ENCODE measurements around the gene CD36. TPM values are rescaled to one million over a fixed set of nuclear protein-coding genes. Genes with fewer than 3 reads are reported as not detected.

Gene CD36
- total RNA-seq, 6 experiments from 2014 or later: 14.0 to 73.8 (median 34.7) TPM

DNA sequence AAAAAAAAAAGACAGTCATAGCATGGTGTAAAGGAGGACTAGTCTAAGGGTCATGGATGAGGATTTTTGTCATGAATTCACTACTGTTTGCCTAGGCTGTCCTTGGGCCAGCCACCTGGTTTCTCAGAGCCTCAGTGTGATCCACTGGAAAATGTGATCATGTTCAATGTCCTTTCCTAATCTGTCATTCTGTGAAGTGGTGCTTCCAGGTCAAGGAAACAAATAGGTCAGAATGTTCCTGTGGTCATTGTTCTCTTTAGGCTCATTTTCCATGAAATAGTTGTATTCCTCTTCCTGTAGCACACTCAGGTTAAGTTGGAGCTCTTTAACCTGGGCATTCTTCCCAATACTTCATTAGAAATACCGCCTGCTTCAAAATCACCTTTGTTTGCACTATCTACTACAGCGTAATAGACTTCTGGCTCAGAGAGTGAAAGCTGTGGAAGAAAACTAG lies 16.5 kb downstream of the CD36 start:
- Histone ChIP-seq H3K36me3 (no peaks in the 10 kb centered on the region), H3K27ac (peak overlapping the region in 1 of 3 donors; percentile 29), H3K4me1 (peaks cover 0 to 33% (median 0%) of the 10 kb centered on the region in 4 donors), H3K4me3 (no peak overlapping the region), H3K9me3 (no peaks in the 10 kb centered on the region), H3K27me3 (no peaks in the 10 kb centered on the region)
- 10% methylated on average over 2 of the region's 2 CpGs for WGBS (ENCODE audit: insufficient coverage, low coverage, low lambda C conversion rate, missing lambda C conversion rate)
- TF ChIP-seq, protein P1, sequence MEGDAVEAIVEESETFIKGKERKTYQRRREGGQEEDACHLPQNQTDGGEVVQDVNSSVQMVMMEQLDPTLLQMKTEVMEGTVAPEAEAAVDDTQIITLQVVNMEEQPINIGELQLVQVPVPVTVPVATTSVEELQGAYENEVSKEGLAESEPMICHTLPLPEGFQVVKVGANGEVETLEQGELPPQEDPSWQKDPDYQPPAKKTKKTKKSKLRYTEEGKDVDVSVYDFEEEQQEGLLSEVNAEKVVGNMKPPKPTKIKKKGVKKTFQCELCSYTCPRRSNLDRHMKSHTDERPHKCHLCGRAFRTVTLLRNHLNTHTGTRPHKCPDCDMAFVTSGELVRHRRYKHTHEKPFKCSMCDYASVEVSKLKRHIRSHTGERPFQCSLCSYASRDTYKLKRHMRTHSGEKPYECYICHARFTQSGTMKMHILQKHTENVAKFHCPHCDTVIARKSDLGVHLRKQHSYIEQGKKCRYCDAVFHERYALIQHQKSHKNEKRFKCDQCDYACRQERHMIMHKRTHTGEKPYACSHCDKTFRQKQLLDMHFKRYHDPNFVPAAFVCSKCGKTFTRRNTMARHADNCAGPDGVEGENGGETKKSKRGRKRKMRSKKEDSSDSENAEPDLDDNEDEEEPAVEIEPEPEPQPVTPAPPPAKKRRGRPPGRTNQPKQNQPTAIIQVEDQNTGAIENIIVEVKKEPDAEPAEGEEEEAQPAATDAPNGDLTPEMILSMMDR (IDR thresholded peaks at IDR 0.05): no peak
- no peak for TF ChIP-seq POLR2A (IDR thresholded peaks at IDR 0.05)
- no peak for DNase-seq
- intact Hi-C loops (cut with DNase I): no loop called here
- peak; percentile 75 to 87 (median 82) for ATAC-seq

DNA sequence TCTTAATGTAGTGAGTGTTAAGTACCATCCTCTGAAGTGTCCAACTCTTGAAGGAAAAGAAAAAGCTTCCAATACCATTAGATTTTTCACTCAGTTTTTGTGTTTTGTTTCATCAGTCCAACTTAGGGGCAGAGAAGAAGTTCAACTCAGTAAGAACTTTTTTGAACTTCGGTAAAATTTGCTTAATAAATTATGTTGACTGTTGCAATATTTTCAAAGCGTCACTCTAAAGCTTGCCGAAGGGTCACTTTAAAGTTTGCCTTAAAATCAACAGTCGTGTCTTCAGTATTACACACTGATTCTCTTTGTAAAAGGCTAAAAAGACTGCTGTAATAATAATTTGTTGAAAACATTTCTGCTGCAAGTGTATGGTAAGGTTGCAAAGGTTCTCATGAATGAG lies 17.6 kb downstream of the CD36 start:
- H3K4me3 ChIP-seq: no peak overlapping the region
- no peaks in the 10 kb centered on the region for H3K36me3 ChIP-seq
- TF ChIP-seq POLR2A (IDR thresholded peaks at IDR 0.05): no peak
- TF ChIP-seq, protein P1 (IDR thresholded peaks at IDR 0.05): no peak
- WGBS (ENCODE audit: insufficient coverage, low coverage, low lambda C conversion rate, missing lambda C conversion rate): 35% methylated on average over 4 of the region's 4 CpGs
- peaks cover 0 to 33% (median 0%) of the 10 kb centered on the region in 4 donors for H3K4me1 ChIP-seq
- DNase-seq: no peak
- intact Hi-C loops (cut with DNase I): no loop called here
- H3K9me3 ChIP-seq: no peaks in the 10 kb centered on the region
- peak overlapping the region in 1 of 3 donors; percentile 29 for H3K27ac ChIP-seq
- H3K27me3 ChIP-seq: no peaks in the 10 kb centered on the region
- ATAC-seq: peak in 2 of 4 donors; percentile 11 to 45

DNA sequence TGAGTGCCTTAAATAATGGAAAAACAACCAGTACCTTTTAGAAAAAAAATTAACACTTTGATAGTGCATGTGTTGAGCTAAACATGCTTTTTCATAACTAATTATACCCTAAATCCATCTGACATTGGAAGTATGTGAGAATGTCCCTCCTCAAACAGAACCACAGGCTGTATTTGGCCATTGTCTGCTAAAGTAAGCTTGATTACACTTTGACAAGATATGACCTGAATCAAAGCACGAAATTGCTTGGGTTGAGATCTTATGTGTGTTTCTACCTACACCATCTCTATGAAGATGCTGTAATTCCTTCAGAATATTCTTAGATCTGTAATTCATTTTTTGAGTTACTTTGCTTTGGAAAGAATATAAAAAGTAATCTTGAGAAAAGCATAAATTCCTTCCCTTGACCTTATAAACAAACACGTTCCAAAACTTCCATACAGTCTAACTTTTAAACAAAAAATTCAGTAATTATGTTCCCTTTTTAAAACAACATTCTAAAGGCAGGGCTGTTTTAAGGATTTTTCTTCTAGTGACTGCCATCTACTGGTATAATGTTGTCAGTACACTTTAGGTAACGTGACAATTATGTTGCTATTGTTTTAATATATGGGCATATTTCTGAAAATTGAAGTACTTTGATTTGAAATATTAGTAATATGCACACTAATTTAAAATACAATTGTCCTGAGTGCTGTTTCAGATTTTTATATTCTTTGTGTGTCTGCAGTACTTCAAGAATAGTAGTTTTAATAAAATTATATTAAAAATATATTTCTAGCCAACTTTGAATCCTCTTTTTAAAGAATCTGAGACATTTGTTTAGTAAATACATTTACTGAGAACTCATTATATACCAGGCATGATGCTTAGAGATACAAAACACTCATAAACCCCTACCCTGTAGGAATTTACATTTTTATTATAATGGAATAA lies 20.9 kb downstream of the CD36 start:
- H3K27me3 ChIP-seq: no peaks in the 10 kb centered on the region
- 4% methylated on average over 3 of the region's 3 CpGs for WGBS (ENCODE audit: insufficient coverage, low coverage, low lambda C conversion rate, missing lambda C conversion rate)
- DNase-seq (no peak), ATAC-seq (peak; percentile 55 to 73 (median 63))
- peak overlapping the region in 1 of 3 donors; percentile 17 for H3K27ac ChIP-seq
- no peak for TF ChIP-seq POLR2A (IDR thresholded peaks at IDR 0.05)
- TF ChIP-seq, protein P1 (IDR thresholded peaks at IDR 0.05): peak; percentile 58 to 76 (median 70)
- peaks cover 0 to 31% (median 0%) of the 10 kb centered on the region in 4 donors for H3K4me1 ChIP-seq
- intact Hi-C loops (cut with DNase I): no loop called here
- no peak overlapping the region for H3K4me3 ChIP-seq
- H3K36me3 ChIP-seq: no peaks in the 10 kb centered on the region
- H3K9me3 ChIP-seq: no peaks in the 10 kb centered on the region

DNA sequence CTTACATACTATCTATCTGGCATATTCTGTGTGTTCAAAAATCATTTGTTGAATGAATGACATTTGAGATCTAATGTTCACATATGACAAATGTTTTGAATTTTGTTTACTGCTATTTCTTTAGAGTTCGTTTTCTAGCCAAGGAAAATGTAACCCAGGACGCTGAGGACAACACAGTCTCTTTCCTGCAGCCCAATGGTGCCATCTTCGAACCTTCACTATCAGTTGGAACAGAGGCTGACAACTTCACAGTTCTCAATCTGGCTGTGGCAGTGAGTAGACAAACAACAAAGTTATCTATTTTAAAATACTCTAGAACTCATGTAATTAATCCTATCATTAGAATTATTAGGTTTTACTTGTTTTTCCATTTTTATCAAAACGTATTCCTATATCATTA lies 22.5 kb downstream of the CD36 start:
- no peak overlapping the region for H3K4me3 ChIP-seq
- H3K27ac ChIP-seq: no peak overlapping the region
- no peaks in the 10 kb centered on the region for H3K27me3 ChIP-seq
- TF ChIP-seq, protein P1 (IDR thresholded peaks at IDR 0.05): no peak
- no peak for TF ChIP-seq POLR2A (IDR thresholded peaks at IDR 0.05)
- WGBS (ENCODE audit: insufficient coverage, low coverage, low lambda C conversion rate, missing lambda C conversion rate): 46% methylated on average over 4 of the region's 4 CpGs
- H3K36me3 ChIP-seq: no peaks in the 10 kb centered on the region
- intact Hi-C loops (cut with DNase I): no loop called here
- H3K4me1 ChIP-seq: peaks cover 0 to 16% (median 0%) of the 10 kb centered on the region in 4 donors
- no peaks in the 10 kb centered on the region for H3K9me3 ChIP-seq
- no peak for DNase-seq
- ATAC-seq: no peak

All from right lobe of liver (tissue), 6 donors.